H1 (cell line): ENCODE measurements around the gene CMTM3. TPM values are rescaled to one million over a fixed set of nuclear protein-coding genes. Genes with fewer than 3 reads are reported as not detected.
"Not testable (repeated sequence)": the region's sequence is repeated elsewhere in the genome, so short reads cannot be mapped to it uniquely, and the experiment has no call there.

Source experiments
- CTCF ChIA-PET: fragments of 300-600 bp; sonication (Branson Sonifier 250); formaldehyde crosslinking; loops from one replicate; lab custom pipeline; 2021; ENCODE audit not compliant: partially characterized antibody; lab: Charles Lee
- POLR2A ChIA-PET: fragments of 300-600 bp; sonication (Branson Sonifier 250); formaldehyde crosslinking; loops from one replicate; lab custom pipeline; 2021; ENCODE audit warnings: inconsistent platforms; ENCODE audit not compliant: partially characterized antibody; lab: Charles Lee
- DNase-seq, 2 experiments: peaks; one replicate each; pipeline versions ENCODE4 v3.0.0 to v3.0.0-alpha.2; 2010 to 2022; ENCODE audit warnings: low spot score in 2 of 2, low read depth in 1 of 2, mixed read lengths in 1 of 2
- FAIRE-seq: peaks from 2 replicates; lab custom pipeline; 2011; peaks lifted over from hg19 to GRCh38; lab: Jason Lieb, UNC
- H2AFZ ChIP-seq: 2 replicates; pipeline ENCODE4 v1.8.1; 2012; ENCODE audit warnings: low read length, inconsistent platforms
- H2AK5ac ChIP-seq: 2 replicates; pipeline ENCODE4 v1.6.1; 2013; ENCODE audit warnings: low read depth, low read length
- H2BK120ac ChIP-seq: replicated peaks from 2 replicates; pipeline ENCODE3; 2013; ENCODE audit warnings: low read depth, low read length, inconsistent platforms
- H2BK12ac ChIP-seq: 2 replicates; pipeline ENCODE4 v1.6.1; 2013; ENCODE audit warnings: low read depth, low read length
- H2BK15ac ChIP-seq: 2 replicates; pipeline ENCODE4 v1.6.1; 2013; ENCODE audit warnings: low read length
- H2BK20ac ChIP-seq: 2 replicates; pipeline ENCODE4 v1.6.1; 2013; ENCODE audit warnings: low read length
- H2BK5ac ChIP-seq: 2 replicates; pipeline ENCODE4 v1.6.1; 2013; ENCODE audit warnings: low read depth, low read length
- H3K14ac ChIP-seq: 2 replicates; pipeline ENCODE4 v1.6.1; 2013; ENCODE audit warnings: inconsistent platforms; ENCODE audit not compliant: insufficient read length
- H3K18ac ChIP-seq: 2 replicates; pipeline ENCODE4 v1.6.1; 2013; ENCODE audit warnings: low read length; ENCODE audit errors: extremely low read depth
- H3K23ac ChIP-seq: 2 replicates; pipeline ENCODE4 v1.6.1; 2013; ENCODE audit warnings: inconsistent platforms; ENCODE audit not compliant: insufficient read length
- H3K23me2 ChIP-seq: 2 replicates; pipeline ENCODE4 v1.6.1; 2013; ENCODE audit warnings: low read depth, low read length
- H3K27ac ChIP-seq: 2 replicates; pipeline ENCODE4 v1.6.1; 2011; ENCODE audit warnings: low read depth, low read length, inconsistent platforms
- H3K27me3 ChIP-seq, 4 experiments: replicated peaks in 1 of 4; 1 replicate in 1 of 4; 2 replicates in 3 of 4; pipeline versions ENCODE4 v1.6.1 to v1.8.1; 2011 to 2013; ENCODE audit warnings: low read length in 3 of 4, mild to moderate bottlenecking in 3 of 4, inconsistent platforms in 2 of 4, mixed read lengths in 2 of 4, moderate library complexity in 1 of 4; ENCODE audit not compliant: control insufficient read depth in 3 of 4, insufficient read depth in 3 of 4; ENCODE audit errors: extremely low read depth in 1 of 4
- H3K36me3 ChIP-seq, 4 experiments: 2 replicates each; pipeline versions ENCODE4 v1.6.1 to v1.8.1; 2011 to 2013; ENCODE audit warnings: mild to moderate bottlenecking in 4 of 4, low read length in 3 of 4, moderate library complexity in 2 of 4, control low read depth in 1 of 4, inconsistent platforms in 1 of 4; ENCODE audit not compliant: insufficient read depth in 4 of 4, control insufficient read depth in 2 of 4
- H3K4ac ChIP-seq: replicated peaks from 2 replicates; pipeline ENCODE3; 2013; ENCODE audit warnings: low read length, low read depth, mixed read lengths, inconsistent platforms; ENCODE audit not compliant: insufficient read length
- H3K4me1 ChIP-seq, 4 experiments: replicated peaks in 1 of 4; 1 replicate in 1 of 4; 2 replicates in 3 of 4; pipeline versions ENCODE4 v1.6.1 to v1.8.1; 2011 to 2013; ENCODE audit warnings: low read length in 3 of 4, inconsistent platforms in 2 of 4, mixed read lengths in 1 of 4; ENCODE audit not compliant: insufficient read depth in 4 of 4, control insufficient read depth in 3 of 4
- H3K4me2 ChIP-seq, 2 experiments: 2 replicates each; pipeline versions ENCODE4 v1.6.1 to v1.8.1; 2011 to 2013; ENCODE audit warnings: low read depth in 2 of 2, low read length in 2 of 2, control low read depth in 1 of 2, inconsistent platforms in 1 of 2, mild to moderate bottlenecking in 1 of 2; ENCODE audit not compliant: insufficient read depth in 1 of 2
- H3K4me3 ChIP-seq, 4 experiments: fragments of 200-600, 300-600 bp in 1 of 4; sonication (generic), shearing (Covaris generic), sonication (Bioruptor Twin) in 1 of 4; 2 replicates each; pipeline versions ENCODE4 v1.5.1 to v1.8.1; 2011 to 2016; ENCODE audit warnings: low read length in 4 of 4, low read depth in 3 of 4, control low read depth in 2 of 4, inconsistent platforms in 2 of 4, mild to moderate bottlenecking in 2 of 4, mixed read lengths in 1 of 4, moderate library complexity in 1 of 4; ENCODE audit not compliant: insufficient read depth in 2 of 4; ENCODE audit errors: extremely low read depth in 1 of 4
- H3K56ac ChIP-seq: replicated peaks from 2 replicates; pipeline ENCODE3; 2013; ENCODE audit warnings: low read depth, mild to moderate bottlenecking, mixed read lengths, low read length, inconsistent platforms; ENCODE audit not compliant: insufficient read length
- H3K79me1 ChIP-seq: 2 replicates; pipeline ENCODE4 v1.6.1; 2013; ENCODE audit warnings: low read depth, low read length, control low read depth
- H3K79me2 ChIP-seq, 2 experiments: 2 replicates each; pipeline versions ENCODE4 v1.6.1 to v1.8.1; 2012 to 2013; ENCODE audit warnings: low read length in 2 of 2, mild to moderate bottlenecking in 2 of 2, inconsistent platforms in 1 of 2; ENCODE audit not compliant: insufficient read depth in 2 of 2, control insufficient read depth in 1 of 2
- H3K9ac ChIP-seq, 4 experiments: replicated peaks in 1 of 4; 1 replicate in 1 of 4; 2 replicates in 3 of 4; pipeline versions ENCODE4 v1.6.1 to v1.8.1; 2011 to 2013; ENCODE audit warnings: low read depth in 3 of 4, low read length in 3 of 4, control low read depth in 2 of 4, mild to moderate bottlenecking in 2 of 4, moderate library complexity in 2 of 4, inconsistent platforms in 1 of 4; ENCODE audit errors: extremely low read depth in 1 of 4
- H3K9me3 ChIP-seq, 2 experiments: 2 replicates each; pipeline versions ENCODE4 v1.6.1 to v1.8.1; 2012 to 2013; ENCODE audit warnings: mild to moderate bottlenecking in 2 of 2, moderate library complexity in 2 of 2, control low read depth in 1 of 2, inconsistent platforms in 1 of 2, low read depth in 1 of 2, low read length in 1 of 2, mixed read lengths in 1 of 2; ENCODE audit not compliant: insufficient read depth in 2 of 2
- H4K20me1 ChIP-seq, 2 experiments: replicated peaks in 1 of 2; 2 replicates each; pipeline versions ENCODE3 to v1.8.1; 2011 to 2013; ENCODE audit warnings: inconsistent platforms in 2 of 2, low read length in 2 of 2, mild to moderate bottlenecking in 1 of 2; ENCODE audit not compliant: insufficient read depth in 2 of 2, control insufficient read depth in 1 of 2
- H4K5ac ChIP-seq: 2 replicates; pipeline ENCODE4 v1.6.1; 2013; ENCODE audit warnings: low read length, low read depth, mixed read lengths, inconsistent platforms; ENCODE audit not compliant: insufficient read length
- H4K8ac ChIP-seq: 2 replicates; pipeline ENCODE4 v1.8.0; 2013; ENCODE audit warnings: mild to moderate bottlenecking, moderate library complexity, low read length, inconsistent platforms; ENCODE audit not compliant: insufficient read depth; ENCODE audit errors: extremely low read depth
- H4K91ac ChIP-seq: replicated peaks from 2 replicates; pipeline ENCODE3; 2013; ENCODE audit warnings: low read length, mixed read lengths, inconsistent platforms; ENCODE audit not compliant: insufficient read length
- WGBS, 2 experiments: shearing (Covaris generic) in 1 of 2; methylation state at CpG; one replicate each; pipeline versions ENCODE4 v1.1.6 to v1.1.7; 2013 to 2015; ENCODE audit warnings: low lambda C conversion rate in 2 of 2, mixed read lengths in 2 of 2, inconsistent platforms in 1 of 2, low coverage in 1 of 2, missing lambda C conversion rate in 1 of 2; ENCODE audit not compliant: insufficient replicate concordance in 2 of 2, insufficient coverage in 1 of 2, insufficient read length in 1 of 2; ENCODE audit errors: extremely low coverage in 1 of 2, missing lambda C conversion rate in 1 of 2; 5-methylcytosine and 5-hydroxymethylcytosine counted together
- polyA plus RNA-seq, 7 experiments: library from polyadenylated mRNA; depleted of rRNA in 3 of 7; stranded (reverse) in 5 of 7; unstranded in 2 of 7; fragments of >200 nt in 5 of 7; fragments of 200-250 nt in 2 of 7; gene quantifications; 1 replicate in 5 of 7; 2 replicates in 1 of 7; 4 replicates in 1 of 7; pipeline versions ENCODE4 v1.2.1 to v1.2.3, GENCODE V29; 2011 to 2013; ENCODE audit warnings: missing spikeins in 2 of 7, mixed read lengths in 2 of 7
- total RNA-seq: library from RNA; stranded (reverse); fragmentation: NEBNext Ultra II Directional; extraction: Animal tissue kit (Norgen Biotek cat#: 25700); gene quantifications from 2 replicates; pipeline ENCODE4 v1.2.1, GENCODE V29; 2021

Gene CMTM3
- total and polyA plus RNA-seq, 2 of the 8 experiments (the other 6 are each of a cell fraction or from before 2014, with no cell fraction given), result 24.7 to 24.8 TPM

GRCh38 chr16:66630561-66631260 lies 26.2 kb downstream of the CMTM3 start:
- not testable (repeated sequence) for H3K36me3 ChIP-seq
- 95% methylated on average over 3 of the region's 49 CpGs; no CpG with 5 or more reads in 1 of the 2 experiments for WGBS, 2 experiments

More at GRCh38 chr16:66630561-66631260, 26.2 kb downstream of the CMTM3 start:
- H3K9me3 ChIP-seq, CTCF ChIA-PET, H3K4me3 ChIP-seq, H4K20me1 ChIP-seq, H4K8ac ChIP-seq, H3K56ac ChIP-seq, H3K79me2 ChIP-seq, DNase-seq, H3K23ac ChIP-seq, H2AK5ac ChIP-seq, H2BK5ac ChIP-seq, H2BK20ac ChIP-seq, H3K4me1 ChIP-seq, H2BK120ac ChIP-seq, H3K27me3 ChIP-seq, H3K9ac ChIP-seq, H2AFZ ChIP-seq, H3K4ac ChIP-seq, H2BK15ac ChIP-seq, H3K79me1 ChIP-seq, H3K4me2 ChIP-seq, H4K5ac ChIP-seq, H4K91ac ChIP-seq, H3K27ac ChIP-seq, H2BK12ac ChIP-seq, FAIRE-seq, H3K14ac ChIP-seq, H3K23me2 ChIP-seq, H3K18ac ChIP-seq: not testable (repeated sequence)
- POLR2A ChIA-PET, result interaction anchor here (1.1 kb wide), 1 partner anchor 27 kb away, joined by 3 read pairs; no protein-coding TSS in a partner anchor
